ENCODE results near the gene SNUPN. TPM values are rescaled to one million over a fixed set of nuclear protein-coding genes. Genes with fewer than 3 reads are reported as not detected.

Gene SNUPN
- total RNA-seq: 38.6 and 41.0 TPM in 2 replicates

DNA sequence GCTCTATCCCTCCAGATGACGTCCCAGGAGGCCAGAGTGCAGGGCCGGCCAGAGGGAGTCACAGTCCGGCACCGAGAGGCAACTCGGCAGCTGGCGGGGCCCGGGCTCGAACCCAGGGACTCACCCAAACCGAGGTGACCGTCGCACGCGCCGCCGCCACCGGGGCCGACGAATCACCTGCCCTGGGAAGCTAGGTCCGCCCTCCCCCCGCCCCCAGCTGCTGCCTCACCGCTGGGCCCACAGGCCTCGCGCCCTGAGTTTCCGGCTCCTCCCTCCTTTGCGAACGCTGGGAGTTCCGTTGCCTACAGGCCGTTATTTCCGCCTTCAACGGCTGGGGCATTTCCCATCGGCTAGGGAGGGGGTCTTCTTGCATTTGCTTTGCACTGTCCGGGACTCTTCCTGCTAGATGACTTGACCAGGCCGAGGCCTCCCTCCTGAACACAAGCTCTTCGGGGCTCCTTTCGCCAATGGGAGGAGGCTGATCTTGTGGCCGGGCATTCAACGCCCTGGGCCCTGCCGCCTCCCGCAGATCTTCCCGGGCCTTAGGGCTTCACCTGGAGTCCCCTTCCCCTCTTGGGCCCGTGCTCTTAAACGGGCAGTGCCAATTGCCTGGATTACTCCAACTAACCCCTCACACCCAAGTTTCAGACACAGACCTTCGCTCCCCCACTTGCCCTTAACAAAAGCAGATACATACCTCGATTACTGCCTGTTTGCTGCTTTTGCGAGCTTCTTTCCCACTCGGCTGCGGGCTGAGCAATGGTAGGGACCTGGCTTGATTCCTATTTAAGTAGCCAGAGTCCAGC is at the start of gene SNUPN:
Gene SNUPN (minus strand): TSS at position 184 of the 806 bp plus-strand sequence. CDS start 4,674 bp downstream, outside the sequence.

DNA sequence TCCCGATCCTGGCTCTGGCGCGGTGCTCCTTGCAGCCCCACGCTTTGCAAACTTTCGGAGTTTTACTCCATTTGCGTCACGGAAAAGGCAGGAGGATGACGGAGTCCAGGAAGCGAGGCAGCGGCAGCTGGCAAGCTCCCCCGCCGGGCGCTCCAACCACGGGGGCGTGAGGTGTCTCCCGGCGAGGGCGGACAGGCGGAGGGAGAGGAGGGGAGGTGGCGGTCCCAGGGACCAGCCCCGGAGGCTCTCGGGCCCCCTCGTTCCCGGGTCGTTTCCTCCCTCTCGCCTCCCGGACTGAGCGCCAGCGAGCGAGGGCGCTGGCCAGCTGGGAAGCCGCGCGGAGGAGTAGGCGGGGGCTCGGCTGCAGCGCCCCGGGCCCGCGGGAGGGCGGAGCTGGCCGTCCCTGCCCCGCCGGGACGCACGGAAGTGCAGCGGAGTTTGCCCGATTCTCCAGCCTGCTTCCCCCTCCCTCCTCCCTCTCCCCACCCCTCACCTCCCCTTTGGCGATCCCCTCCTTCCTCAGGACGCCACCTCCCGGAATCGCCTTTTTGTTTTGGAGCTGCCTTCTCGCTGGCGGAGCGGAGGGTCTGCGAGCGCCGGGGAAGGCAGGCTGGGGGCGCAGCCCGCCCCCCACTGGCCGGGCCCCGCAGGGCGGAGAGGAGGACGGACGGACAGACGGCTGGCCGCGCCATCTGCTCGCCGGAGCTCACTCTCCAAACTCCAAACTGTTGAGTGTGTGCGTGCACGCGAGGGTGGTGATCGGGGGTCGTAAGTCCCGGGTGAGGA is 22.0 kb upstream of the SNUPN start, which contains the start of gene SNX33:
Gene SNX33 (plus strand): TSS at position 543 of the 786 bp plus-strand sequence. CDS start 1,191 bp downstream, outside the sequence.

DNA sequence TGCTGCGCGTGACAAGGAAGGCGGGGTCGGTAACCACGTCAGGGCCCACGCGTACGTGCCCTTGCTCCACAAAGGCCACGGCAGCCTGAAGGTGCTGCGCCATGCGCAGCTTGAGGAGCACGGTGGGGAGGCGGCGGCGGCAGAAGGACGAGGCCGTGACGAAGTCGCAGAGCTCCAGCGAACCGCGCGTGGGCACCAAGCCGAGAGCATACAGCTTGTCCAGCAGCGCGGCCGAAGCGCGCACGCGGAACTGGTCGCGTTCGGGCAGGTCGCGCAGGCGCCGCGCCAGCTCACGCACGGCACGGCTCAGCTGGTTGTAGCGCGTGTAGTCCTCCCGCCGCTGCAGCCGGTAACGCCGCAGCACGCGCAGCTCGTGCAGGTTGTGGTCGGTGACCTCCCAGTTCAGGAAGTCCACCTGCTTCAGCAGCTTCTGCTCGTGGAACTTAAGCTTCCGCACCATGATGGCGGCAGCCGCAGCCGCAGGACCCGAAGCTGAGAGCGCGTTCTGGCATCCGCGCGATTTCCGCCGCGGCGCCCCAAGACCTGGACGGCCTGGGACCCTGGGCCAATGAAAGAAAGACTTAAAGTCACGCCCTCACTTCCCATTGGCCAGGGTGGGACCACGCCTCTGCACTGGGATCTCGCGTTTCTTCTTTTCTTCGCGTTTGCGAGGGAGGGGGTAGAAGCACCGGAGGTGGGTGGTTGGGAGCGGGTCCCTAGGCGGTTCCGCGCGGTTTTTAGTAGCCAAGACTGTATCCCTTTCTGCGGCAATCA is 14.4 kb upstream of the SNUPN start, which contains the start of gene IMP3:
Gene IMP3 (minus strand): TSS at position 516 of the 774 bp plus-strand sequence. CDS start 56 bp downstream, at position 460.

DNA sequence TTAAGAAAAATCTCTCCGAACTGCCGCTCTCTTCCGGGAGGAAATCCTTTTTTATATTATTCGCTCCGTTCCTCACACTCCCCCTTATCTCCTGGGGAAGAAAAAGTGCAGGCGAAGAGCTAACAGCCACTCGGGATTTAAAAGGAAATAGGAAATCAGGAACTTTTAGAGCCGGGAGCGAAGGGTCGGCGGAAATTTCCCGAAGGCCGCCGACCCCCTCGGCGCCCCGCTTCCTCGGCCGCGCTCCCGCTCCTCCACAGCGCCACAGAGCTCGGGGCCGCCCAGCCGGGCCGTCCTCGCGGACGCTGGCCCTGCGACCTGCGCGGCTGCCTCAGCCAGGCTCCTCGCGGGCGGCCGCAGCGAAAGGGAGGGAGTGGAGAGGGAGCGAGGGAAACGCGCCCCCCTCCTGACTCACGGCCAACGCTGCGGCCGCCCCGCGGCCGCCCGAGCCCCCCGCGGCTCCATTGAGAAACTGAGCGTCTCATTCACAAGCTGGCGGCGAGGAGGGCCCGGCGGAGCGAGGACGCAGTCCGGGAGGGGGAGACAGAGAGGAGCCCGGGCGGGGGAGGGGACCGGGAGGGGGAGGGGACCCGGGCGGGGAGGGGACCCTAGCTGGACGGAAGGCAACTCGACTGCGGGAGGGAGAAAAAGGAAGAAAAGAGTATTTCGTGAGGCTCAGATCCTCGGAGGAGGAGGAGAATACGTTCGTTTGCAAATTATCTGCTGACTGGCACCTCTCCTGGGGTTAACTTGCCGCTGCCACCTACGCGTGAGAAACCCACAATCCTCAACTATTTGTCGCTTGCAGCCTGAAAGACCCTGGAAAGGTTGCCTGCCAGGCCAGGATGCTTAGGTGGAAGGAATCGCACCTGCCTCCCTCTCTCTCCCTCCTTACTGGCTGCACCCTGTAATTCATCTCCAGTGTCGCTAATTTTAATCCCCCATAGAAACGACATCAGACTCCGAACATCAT is 46.3 kb downstream of the SNUPN start, which contains the start of gene PTPN9:
Gene PTPN9 (minus strand): TSS at position 368 of the 973 bp plus-strand sequence. CDS start 539 bp downstream, outside the sequence.

Other genes with a start within 250 kb of the SNUPN start
- 22.2 and 29.4 TPM in 2 replicates for gene SIN3A, start 174.0 kb downstream of the SNUPN start, total RNA-seq
- gene PTPN9, start 46.4 kb downstream of the SNUPN start, total RNA-seq: 19.2 and 24.4 TPM in 2 replicates
- gene IMP3, start 14.5 kb upstream of the SNUPN start, total RNA-seq: 72.6 and 94.9 TPM in 2 replicates
- 28.0 and 32.5 TPM in 2 replicates for gene SNX33, start 22.2 kb upstream of the SNUPN start, total RNA-seq
- 23.8 and 58.4 TPM in 2 replicates for gene CSPG4, start 87.1 kb upstream of the SNUPN start, total RNA-seq
- gene UBE2Q2, start 217.7 kb upstream of the SNUPN start, total RNA-seq: 42.1 and 43.2 TPM in 2 replicates